Gastrocnemius medialis (tissue), 4 donors: ENCODE results near the gene SEMA4B. TPM values are rescaled to one million over a fixed set of nuclear protein-coding genes. Genes with fewer than 3 reads are reported as not detected.
A peak's percentile ranks its signal among the peaks of the same experiment; 100 is the strongest.

Source experiments
- ATAC-seq, 2 donors: fragments of 150-250 bp; one replicate each; pipeline ENCODE4 v1.9.1; 2016
- DNase-seq, 2 donors: peaks; one replicate each; pipeline ENCODE4 v3.0.0-alpha.2; 2019
- H3K27ac ChIP-seq, 4 donors: fragments of 200-600 bp; sonication (generic); 1 replicate in 1 of 4; 2 replicates in 3 of 4; pipeline ENCODE4 v1.5.1; 2016 to 2018; ENCODE audit warnings: mild to moderate bottlenecking in 2 of 4, moderate library complexity in 1 of 4
- H3K27me3 ChIP-seq, 3 donors: fragments of 200-600 bp; sonication (generic) in 2 of 3; 1 replicate in 1 of 3; 2 replicates in 2 of 3; pipeline versions ENCODE4 v1.5.1 to v1.6.0; 2016 to 2019; ENCODE audit warnings: mild to moderate bottlenecking in 1 of 3, moderate library complexity in 1 of 3
- H3K36me3 ChIP-seq, 2 donors: fragments of 200-600 bp; sonication (generic) in 1 of 2; one replicate each; pipeline ENCODE4 v1.5.1; 2017 to 2018
- H3K4me1 ChIP-seq, 2 donors: fragments of 200-600 bp; sonication (generic) in 1 of 2; one replicate each; pipeline ENCODE4 v1.5.1; 2016 to 2017; ENCODE audit warnings: mild to moderate bottlenecking in 2 of 2
- H3K4me3 ChIP-seq, 4 donors: fragments of 200-600 bp; sonication (generic) in 3 of 4; 1 replicate in 1 of 4; 2 replicates in 3 of 4; pipeline ENCODE4 v1.5.1; 2016 to 2019; ENCODE audit warnings: mild to moderate bottlenecking in 2 of 4
- H3K9me3 ChIP-seq, 3 donors: fragments of 200-600 bp; sonication (generic) in 2 of 3; 1 replicate in 1 of 3; 2 replicates in 2 of 3; pipeline ENCODE4 v1.5.1; 2016 to 2019
- POLR2A ChIP-seq, 2 donors: fragments of 450-650 bp; IDR thresholded peaks; one replicate each; pipeline ENCODE4 v1.6.1; 2017; ENCODE audit warnings: antibody characterized with exemption in 2 of 2, mild to moderate bottlenecking in 2 of 2, moderate library complexity in 2 of 2
- in situ Hi-C, 4 donors: fragments of 200-750 bp; cut with MboI; loops; one replicate each; pipeline versions ENCODE4 v1.15.0 to v1.8.0; 2017; ENCODE audit warnings: low sequenced_read_pairs in 4 of 4
- intact Hi-C: fragments of 100-400 bp; cut with DNase I; formaldehyde crosslinking; loops from one replicate; pipeline ENCODE4 v1.15.1; 2023; ENCODE audit warnings: low total_unique reads
- total RNA-seq, 4 donors: library from RNA; depleted of rRNA; stranded (reverse); fragments of >200 nt; gene quantifications; one replicate each; pipeline versions ENCODE4 v1.1.0 to v1.2.3, GENCODE V29; 2016
- TF ChIP-seq, protein P1 (sequence below), 5 experiments: fragments of 450-650 bp in 3 of 5; fragments of 200-600 bp in 2 of 5; sonication (generic) in 2 of 5; IDR thresholded peaks in 4 of 5; conservative IDR thresholded peaks in 1 of 5; 1 replicate in 4 of 5; 2 replicates in 1 of 5; pipeline ENCODE4 v1.5.1; 2016 to 2019; ENCODE audit warnings: antibody characterized with exemption in 5 of 5, mild to moderate bottlenecking in 3 of 5, moderate library complexity in 3 of 5

Gene SEMA4B
- total RNA-seq, 4 donors from 2014 or later = 2.1 to 12.1 (median 6.4) TPM

DNA sequence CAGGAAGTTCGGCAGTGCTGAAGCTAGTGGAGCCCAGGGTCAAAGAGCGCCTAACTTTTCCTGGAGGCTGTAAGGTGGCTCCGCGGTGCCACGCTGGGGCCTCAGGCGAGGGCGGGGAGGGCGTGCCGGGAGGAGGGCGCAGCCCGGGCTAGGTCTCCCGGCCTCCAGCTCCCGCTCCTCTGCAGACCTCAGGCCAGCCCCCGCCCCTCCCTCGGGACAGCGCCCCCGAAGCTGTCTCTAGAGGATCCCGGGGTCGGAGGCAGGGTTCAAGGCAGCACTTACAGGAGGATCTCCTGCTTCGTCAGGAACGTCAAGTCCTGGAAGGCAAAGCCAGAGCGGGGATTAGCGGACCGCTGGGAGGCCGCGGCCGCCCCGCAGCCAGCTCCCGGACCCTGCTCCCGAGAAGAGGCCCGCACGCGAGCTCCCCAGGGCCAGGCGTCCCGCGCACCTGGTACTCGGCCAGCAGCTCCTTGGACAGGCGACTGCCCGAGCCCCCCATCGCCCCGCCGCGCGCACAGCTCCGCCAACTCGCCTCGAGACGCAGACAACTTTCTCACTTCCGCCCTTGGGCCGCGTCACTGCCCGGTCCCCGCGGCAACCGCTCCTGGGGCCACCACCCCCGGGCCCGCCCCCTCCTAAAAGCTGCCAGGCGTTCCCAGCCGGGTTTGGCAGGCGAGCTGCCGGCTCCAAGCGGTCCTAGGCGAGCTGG, 32.4 kb downstream of the SEMA4B start, which contains the start of gene CIB1:
TSS of gene CIB1 (minus strand) at position 555 of the 709 bp plus-strand sequence. CDS start at position 499, 56 bp downstream.
- Histone ChIP-seq H3K27ac (peak within 1 kb of the TSS; percentile 86 to 96 (median 94)), H3K4me3 (peak within 1 kb of the TSS; percentile 84 to 99 (median 94)), H3K4me1 (peaks cover 32 to 44% of the 10 kb centered on the region in 2 donors), H3K27me3 (no peaks in the 10 kb centered on the region), H3K9me3 (no peaks in the 10 kb centered on the region), H3K36me3 (peaks cover 0 to 30% of the 10 kb centered on the region in 2 donors)
- peak; percentile 82 to 89 for ATAC-seq
- DNase-seq = peak; percentile 96 to 97
- TF ChIP-seq, protein P1, sequence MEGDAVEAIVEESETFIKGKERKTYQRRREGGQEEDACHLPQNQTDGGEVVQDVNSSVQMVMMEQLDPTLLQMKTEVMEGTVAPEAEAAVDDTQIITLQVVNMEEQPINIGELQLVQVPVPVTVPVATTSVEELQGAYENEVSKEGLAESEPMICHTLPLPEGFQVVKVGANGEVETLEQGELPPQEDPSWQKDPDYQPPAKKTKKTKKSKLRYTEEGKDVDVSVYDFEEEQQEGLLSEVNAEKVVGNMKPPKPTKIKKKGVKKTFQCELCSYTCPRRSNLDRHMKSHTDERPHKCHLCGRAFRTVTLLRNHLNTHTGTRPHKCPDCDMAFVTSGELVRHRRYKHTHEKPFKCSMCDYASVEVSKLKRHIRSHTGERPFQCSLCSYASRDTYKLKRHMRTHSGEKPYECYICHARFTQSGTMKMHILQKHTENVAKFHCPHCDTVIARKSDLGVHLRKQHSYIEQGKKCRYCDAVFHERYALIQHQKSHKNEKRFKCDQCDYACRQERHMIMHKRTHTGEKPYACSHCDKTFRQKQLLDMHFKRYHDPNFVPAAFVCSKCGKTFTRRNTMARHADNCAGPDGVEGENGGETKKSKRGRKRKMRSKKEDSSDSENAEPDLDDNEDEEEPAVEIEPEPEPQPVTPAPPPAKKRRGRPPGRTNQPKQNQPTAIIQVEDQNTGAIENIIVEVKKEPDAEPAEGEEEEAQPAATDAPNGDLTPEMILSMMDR (IDR thresholded peaks at IDR 0.05 in 4 of 5, conservative IDR thresholded peaks at IDR 0.05 in 1 of 5) = peak in 4 of 5 experiments; percentile 12 to 53 (median 48)
- peak; percentile 77 to 80 for TF ChIP-seq POLR2A (IDR thresholded peaks at IDR 0.05)
- in situ Hi-C loops (no loop called here), intact Hi-C loops (loop anchor here (1.0 to 2.0 kb wide), 2 partner anchors 32 to 59 kb away; partner anchors contain the start of gene NGRN)

DNA sequence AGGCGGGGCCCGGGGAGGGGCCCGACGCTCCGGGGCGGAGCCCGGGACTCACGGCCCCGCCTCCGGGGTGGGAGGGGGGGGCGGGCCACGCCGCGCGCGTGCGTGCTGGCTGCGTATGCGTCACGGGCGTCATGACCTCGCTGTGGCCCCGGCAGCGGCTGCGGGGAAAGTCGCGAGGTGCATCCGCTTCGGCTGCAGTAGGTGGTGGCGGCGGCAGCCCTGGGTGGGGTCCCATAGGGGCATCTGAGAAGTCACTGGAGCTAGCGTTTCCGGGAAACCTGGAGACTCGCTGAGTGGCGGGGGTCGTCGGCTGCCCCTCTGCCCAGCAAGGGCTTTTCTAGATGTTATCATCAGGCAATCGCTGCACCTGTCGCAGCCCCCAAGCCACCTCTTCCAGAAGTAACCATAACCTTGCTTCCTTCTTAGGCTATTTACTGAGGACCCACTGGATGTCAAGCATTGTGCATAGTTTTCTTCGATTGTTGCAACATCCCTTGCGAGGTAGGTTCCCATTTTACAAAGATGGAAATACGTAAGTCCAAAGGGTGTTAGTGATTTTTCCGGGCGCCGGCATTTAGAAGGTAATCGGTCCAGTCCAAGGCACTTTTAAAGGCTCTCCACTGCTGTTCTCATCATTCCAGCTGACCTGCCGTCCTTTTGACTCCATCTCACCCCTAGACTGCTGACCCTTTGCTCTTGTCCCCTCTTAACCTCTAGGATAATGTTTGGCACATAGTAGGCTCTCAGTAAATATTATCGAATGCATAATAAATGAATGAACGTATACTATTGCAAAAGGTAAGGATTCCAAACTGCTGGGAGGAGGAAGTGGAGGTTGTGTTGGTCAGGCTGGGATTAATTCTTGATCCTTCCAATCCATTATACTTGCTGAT, 33.2 kb downstream of the SEMA4B start, which contains the start of gene GDPGP1:
TSS of gene GDPGP1 (plus strand) at position 114 of the 893 bp plus-strand sequence. CDS start 6,700 bp downstream, outside the sequence.
- no peaks in the 10 kb centered on the region for H3K9me3 ChIP-seq
- peak within 1 kb of the TSS; percentile 84 to 99 (median 94) for H3K4me3 ChIP-seq
- ATAC-seq (peak; percentile 2), DNase-seq (no peak)
- H3K27me3 ChIP-seq = no peaks in the 10 kb centered on the region
- H3K27ac ChIP-seq = peak within 1 kb of the TSS; percentile 86 to 96 (median 94)
- peaks cover 32 to 44% of the 10 kb centered on the region in 2 donors for H3K4me1 ChIP-seq
- TF ChIP-seq POLR2A (IDR thresholded peaks at IDR 0.05) = peak; percentile 52 to 56
- TF ChIP-seq, protein P1 (IDR thresholded peaks at IDR 0.05 in 4 of 5, conservative IDR thresholded peaks at IDR 0.05 in 1 of 5) = no peak
- H3K36me3 ChIP-seq = peaks cover 0 to 30% of the 10 kb centered on the region in 2 donors
- intact Hi-C loops (loop anchor here (1.0 kb wide), 1 partner anchor 31 kb away; the partner anchor contains the start of gene NGRN), in situ Hi-C loops (no loop called here)

DNA sequence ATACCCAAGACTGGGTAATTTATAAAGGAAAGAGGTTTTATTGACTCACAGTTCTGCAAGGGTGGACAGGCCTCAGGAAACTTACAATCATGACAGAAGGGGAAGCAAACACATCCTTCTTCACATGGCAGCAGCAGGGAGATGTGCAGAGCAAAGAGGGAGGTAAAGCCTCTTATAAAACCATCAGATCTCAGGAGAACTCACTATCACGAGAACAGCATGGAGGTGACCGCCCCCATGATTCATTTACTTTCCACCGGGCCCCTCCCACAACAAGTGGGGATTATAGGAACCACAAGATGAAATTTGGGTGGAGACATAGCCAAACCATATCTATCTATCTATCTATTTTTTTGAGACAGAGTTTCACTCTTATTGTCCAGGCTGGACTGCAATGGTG, 38.2 kb downstream of the SEMA4B start:
- in situ Hi-C loops (no loop called here), intact Hi-C loops (no loop called here)
- Histone ChIP-seq H3K4me3 (no peak overlapping the region), H3K4me1 (peaks cover 7 to 8% of the 10 kb centered on the region in 2 donors), H3K9me3 (no peaks in the 10 kb centered on the region), H3K36me3 (peaks cover 0 to 27% of the 10 kb centered on the region in 2 donors), H3K27me3 (no peaks in the 10 kb centered on the region), H3K27ac (no peak overlapping the region)
- TF ChIP-seq, protein P1 (IDR thresholded peaks at IDR 0.05 in 4 of 5, conservative IDR thresholded peaks at IDR 0.05 in 1 of 5) = no peak
- TF ChIP-seq POLR2A (IDR thresholded peaks at IDR 0.05) = no peak
- DNase-seq (no peak), ATAC-seq (no peak)

DNA sequence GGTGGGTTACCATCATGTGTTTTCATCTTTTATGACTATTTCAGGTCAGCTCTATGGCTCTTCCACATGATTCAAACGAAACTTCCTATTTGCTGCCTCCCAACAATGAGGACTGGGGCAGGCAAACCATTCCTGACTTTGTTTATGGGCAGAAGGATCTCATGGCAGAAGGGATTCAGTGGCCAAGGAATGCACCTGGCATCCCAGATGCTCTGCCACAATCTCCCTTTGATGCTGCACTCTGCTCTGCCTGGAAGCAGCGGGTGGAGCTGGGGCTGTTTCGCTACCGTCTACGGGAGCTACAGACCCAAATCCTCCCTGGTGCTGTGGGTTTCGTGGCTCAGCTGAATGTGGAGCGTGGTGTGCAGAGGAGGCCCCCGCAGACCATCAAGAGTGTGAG, 39.7 kb downstream of the SEMA4B start:
- no peak for TF ChIP-seq POLR2A (IDR thresholded peaks at IDR 0.05)
- TF ChIP-seq, protein P1 (IDR thresholded peaks at IDR 0.05 in 4 of 5, conservative IDR thresholded peaks at IDR 0.05 in 1 of 5) = no peak
- Histone ChIP-seq H3K4me1 (no peaks in the 10 kb centered on the region), H3K27me3 (no peaks in the 10 kb centered on the region), H3K4me3 (no peak overlapping the region), H3K36me3 (peaks cover 0 to 27% of the 10 kb centered on the region in 2 donors), H3K27ac (no peak overlapping the region), H3K9me3 (no peaks in the 10 kb centered on the region)
- intact Hi-C loops (no loop called here), in situ Hi-C loops (no loop called here)
- ATAC-seq (no peak), DNase-seq (no peak)
